HG02884 (cell line): ENCODE measurements around the gene CASQ2.

Experiments used
- ATAC-seq: cut with Tn5 transposase; IDR thresholded peaks from one replicate; pipeline ENCODE4 v1.9.1; 2021; ENCODE audit warnings: mild to moderate bottlenecking, moderate library complexity; ENCODE audit not compliant: unreplicated experiment

CASQ2 gene

DNA sequence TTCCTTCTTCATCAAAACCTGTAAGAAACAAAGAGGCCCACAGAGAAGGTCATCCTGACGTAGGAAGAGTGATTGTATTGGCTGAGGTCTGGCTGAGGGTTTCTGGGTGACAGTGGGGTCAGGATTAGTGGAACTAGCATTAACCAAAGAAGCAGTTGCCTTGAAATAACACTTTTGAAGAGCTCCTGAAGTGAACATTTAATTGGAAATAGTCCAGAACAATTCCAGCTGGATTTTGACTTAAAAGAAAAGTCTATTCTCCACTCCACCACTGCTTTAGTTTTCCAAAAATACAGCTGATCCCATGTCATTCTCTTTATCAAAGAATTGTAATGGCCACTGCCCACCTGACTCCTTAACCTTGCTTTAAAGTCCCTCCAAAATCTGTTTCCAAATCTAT is 27.7 kb downstream of the CASQ2 start:
- no peak for ATAC-seq

DNA sequence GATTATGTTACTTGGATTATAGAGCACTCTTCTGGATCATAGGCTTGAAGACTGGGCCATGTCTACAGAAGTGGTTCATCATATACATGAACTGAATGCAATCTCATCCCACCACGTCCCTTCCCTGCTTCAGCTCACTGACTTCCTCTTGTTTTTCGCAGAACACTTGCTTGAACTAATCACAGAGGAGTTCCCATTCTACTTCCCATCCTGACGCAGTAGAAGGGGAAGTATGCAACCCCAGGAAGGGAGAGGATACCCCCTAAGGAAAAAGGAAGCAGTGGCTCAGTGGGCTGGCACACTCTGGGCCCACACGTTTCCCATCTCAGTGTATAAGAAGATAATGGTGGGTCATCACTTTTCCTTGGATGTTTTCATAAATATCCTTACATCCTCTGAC is 36.2 kb downstream of the CASQ2 start:
- no peak for ATAC-seq

GRCh38 chr1:115729756-115730155 is 38.8 kb downstream of the CASQ2 start:
- ATAC-seq = peak; percentile 99

DNA sequence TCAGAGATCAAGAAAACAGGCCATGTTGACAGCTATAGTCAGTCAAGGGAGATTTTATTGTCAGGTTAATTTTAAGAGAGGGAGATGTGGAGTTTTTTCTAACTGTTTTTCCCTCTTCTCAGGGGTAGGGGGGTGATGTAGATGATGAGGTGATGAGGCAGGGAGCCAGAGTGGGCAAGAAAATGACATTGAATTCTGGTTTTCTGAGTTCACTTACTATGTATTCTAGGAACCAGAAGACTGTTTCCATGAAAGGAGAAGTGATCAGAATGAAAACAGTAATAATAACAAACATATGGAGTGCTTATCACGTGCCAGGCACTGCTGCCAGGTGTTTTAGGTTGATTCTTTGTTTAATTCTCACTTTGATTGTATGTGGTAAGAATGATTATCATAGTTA is 40.2 kb downstream of the CASQ2 start:
- ATAC-seq = no peak

DNA sequence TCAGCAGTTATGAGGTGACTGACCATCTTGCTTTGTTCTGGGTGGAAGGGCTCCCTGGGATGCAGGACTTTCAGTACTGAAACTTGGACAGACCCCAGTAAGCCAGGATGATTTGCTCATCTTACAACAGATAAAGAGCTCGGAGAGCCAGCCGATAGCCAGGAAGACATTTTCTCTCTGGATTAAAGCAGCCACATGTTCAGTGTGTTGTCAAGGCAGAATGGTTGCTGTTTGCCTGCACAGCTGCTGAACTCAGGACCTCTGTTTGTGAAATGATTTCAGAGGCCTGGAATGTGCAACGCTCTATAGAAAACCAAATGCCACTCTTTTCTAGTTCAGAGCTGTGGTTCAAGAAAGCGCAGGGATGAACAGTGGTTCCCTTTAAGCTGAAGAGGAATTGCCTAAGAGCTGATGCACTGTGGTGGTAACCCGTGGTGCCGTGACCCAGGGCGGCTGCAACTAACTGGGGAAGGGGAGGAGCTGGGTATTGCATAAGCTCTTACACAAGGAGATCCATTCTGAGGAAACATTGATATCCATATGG is 40.7 kb downstream of the CASQ2 start:
- no peak for ATAC-seq

DNA sequence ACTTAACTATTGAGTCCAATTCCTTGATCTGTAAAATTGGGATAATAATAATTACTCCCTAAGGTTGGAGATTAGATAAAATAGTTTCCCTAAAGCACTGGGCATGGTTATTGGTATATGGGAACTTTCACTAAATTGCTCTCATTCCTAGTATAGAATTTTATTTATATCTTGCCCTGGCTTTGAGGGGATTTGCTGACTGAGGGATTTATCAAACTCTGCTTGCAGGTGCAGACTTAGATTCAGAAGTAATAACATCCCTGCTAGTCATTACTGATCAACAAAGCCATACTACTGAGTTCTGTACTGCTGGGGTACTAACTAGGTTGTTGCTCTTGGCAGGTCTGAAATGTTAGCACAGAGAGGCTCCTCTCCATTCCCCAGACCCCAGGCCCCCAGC is 41.9 kb downstream of the CASQ2 start:
- no peak for ATAC-seq

GRCh38 chr1:115726161-115726560 is 42.4 kb downstream of the CASQ2 start:
- ATAC-seq = no peak

GRCh38 chr1:115725600-115725999 is 42.9 kb downstream of the CASQ2 start:
- ATAC-seq = no peak

GRCh38 chr1:115723756-115724155 is 44.8 kb downstream of the CASQ2 start:
- ATAC-seq = no peak

GRCh38 chr1:115722221-115722620 is 46.3 kb downstream of the CASQ2 start:
- no peak for ATAC-seq

GRCh38 chr1:115719285-115719684 is 49.2 kb downstream of the CASQ2 start:
- no peak for ATAC-seq

GRCh38 chr1:115718011-115718754 is 50.3 kb downstream of the CASQ2 start:
- ATAC-seq = no peak

DNA sequence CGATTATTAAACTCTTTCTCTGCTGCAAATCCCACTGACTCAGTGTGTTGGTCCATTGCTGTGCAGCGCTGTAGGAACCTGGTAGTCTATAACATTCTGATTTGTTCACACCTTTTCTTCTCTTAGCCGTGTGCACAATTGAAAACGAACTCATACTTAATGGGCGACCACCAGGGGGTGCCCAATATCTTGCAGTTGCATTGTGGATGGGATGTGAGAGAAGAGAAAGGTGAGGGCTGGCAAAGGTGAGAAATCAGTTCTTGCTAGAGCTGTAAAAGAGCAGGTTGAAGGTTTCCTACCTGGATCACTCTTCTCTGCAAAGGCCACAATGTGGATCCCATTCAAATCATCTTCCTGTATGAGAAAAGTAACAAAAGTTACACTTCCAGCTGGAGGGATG is 51.0 kb downstream of the CASQ2 start:
- no peak for ATAC-seq

- no peak for ATAC-seq
Measured at GRCh38 chr1:115714572-115715141, 53.9 kb downstream of the CASQ2 start.

GRCh38 chr1:115713906-115714305 is 54.6 kb downstream of the CASQ2 start:
- no peak for ATAC-seq

DNA sequence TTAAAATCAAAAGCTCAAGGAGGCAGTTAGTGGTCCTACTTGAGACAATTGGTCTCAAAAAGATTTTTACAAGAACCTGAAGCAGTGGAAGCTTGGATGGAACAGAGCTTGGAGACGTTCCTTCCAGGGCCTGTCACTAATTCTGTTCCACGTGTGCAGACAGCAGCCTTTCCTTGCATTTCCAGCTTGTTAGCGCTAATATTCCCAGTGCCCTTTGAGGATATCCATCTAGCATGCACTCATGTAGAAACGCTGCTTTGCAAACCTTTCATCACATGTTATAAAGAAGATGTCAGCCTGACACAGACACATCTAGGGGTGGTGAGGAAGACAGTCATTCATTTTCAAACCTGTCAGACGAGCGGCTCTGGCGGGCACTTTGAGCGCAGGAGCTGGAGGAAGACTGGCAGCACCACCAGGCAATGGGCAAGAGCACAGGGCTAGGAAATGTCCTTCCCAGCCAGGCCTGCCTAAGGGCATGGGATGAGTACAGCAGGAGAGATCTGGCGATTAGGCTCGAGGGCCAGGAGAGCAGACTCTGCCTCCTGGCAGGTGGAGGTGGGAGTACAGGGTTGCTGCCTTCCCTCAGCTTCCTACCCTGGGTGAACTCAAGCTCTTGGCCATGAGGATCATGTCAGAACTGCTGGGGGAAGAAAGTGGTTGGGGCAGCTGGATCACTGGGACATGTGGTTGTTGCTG is 55.5 kb downstream of the CASQ2 start:
- ATAC-seq = no peak

DNA sequence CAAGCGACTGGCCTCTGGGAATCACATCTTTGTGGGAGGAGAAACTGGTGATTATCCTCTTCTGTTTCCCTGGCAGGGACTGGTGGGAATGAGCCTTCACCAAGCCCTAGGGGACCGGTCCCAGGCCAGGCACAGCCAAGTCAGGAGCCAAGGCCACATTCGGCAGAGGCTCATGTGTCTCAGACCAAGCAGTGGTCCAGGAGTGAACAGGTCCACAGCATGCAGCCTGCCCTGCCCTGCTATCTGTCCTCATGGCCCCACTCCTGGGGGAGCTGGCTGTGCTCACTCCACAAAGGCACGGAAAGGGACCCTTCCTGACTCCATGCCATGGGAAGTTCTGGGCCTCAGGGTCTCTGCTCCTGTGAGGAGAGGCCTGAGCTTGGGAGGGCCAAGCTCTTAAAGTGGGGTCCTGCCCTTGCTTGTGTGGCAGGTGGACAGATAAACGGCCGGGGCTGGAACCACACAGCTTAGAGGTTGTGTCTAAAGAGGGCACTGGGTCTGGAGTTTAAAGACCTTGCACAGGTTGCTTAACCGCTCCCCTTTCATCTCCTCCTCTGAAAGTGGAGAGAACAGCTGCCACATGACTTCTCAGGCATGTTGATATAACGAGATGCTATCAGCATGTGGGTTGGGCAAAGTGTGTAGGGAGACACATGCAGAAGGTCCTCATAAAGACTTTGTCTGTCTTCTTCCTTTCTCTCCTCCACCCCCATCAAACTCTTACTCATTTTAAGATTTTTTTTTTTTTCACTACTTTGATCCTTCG is 57.5 kb downstream of the CASQ2 start:
- no peak for ATAC-seq

DNA sequence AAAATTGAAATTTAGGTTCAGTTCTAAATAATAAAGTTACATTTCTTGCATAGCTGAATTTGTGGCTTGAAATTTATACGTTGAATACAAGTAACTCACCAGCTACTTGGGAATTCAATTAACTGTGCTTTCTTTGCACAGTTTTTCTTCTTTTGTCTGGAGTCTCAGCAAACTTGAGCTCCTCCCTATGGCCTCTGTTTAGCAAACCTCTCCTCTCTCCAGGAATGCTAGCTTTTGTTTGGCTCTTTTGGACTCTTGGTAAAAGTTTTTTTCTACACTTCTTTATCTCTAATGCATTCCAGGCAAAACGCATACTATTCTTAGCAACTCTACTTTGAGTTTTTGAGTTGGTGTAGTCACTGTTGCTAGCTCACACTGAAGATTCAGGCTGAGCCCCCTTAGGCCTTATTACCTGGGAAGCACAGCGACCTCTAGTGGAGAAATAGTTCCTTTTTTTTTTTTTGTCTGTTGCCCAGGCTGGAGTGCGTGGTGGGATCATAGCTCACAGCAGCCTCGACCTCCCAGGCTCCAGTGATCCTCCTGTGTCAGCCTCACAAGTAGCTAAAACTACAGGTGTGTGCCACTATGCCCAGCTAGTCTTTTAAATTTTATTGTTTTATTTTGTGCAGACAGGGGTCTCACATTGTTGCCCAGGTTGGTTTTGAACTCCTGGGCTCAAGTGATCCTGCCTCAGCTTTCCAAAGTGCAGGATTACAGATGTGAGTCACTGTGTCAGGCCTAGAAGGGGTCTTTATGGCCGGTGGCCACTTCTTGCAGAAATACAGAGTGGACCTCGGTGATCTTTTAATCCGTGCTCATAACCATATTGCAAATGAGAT is 61.7 kb downstream of the CASQ2 start:
- peak; percentile 62 for ATAC-seq

GRCh38 chr1:115705963-115706362 is 62.6 kb downstream of the CASQ2 start:
- no peak for ATAC-seq
